Stimulated activated naive B cell treated with anti-CD40 and anti-IgM and Interleukin-4, amounts not matched to agents 10 μg/mL and 1 μg/mL and 100 μg/mL, for 72 hours (primary cell): ENCODE measurements around the gene COL19A1.
"Not testable (repeated sequence)": the region's sequence is repeated elsewhere in the genome, so short reads cannot be mapped to it uniquely, and the experiment has no call there.

Experiments
- ATAC-seq, 2 donors: fragments of 150-1000 bp; cut with Tn5 transposase; replicated peaks; 2 replicates each; pipeline ENCODE4 v1.10.0; 2021; ENCODE audit warnings: moderate library complexity in 1 of 2
- DNase-seq: peaks from one replicate; pipeline ENCODE4 v3.0.0; 2021
- H3K27ac Mint-ChIP-seq: one replicate; pipeline ENCODE4 v1.8.0; 2022; ENCODE audit warnings: mild to moderate bottlenecking, mixed read lengths
- H3K27me3 Mint-ChIP-seq, 2 donors: one replicate each; pipeline ENCODE4 v1.8.0; 2022; ENCODE audit warnings: mixed read lengths in 2 of 2
- H3K36me3 Mint-ChIP-seq, 2 donors: one replicate each; pipeline ENCODE4 v1.8.0; 2022; ENCODE audit warnings: mixed read lengths in 2 of 2, mild to moderate bottlenecking in 1 of 2
- H3K4me1 Mint-ChIP-seq, 2 donors: one replicate each; pipeline ENCODE4 v1.8.0; 2022; ENCODE audit warnings: mixed read lengths in 2 of 2, mild to moderate bottlenecking in 1 of 2
- H3K4me3 Mint-ChIP-seq, 2 donors: one replicate each; pipeline ENCODE4 v1.8.0; 2022; ENCODE audit warnings: mild to moderate bottlenecking in 2 of 2, mixed read lengths in 2 of 2, moderate library complexity in 1 of 2
- H3K9me3 Mint-ChIP-seq, 2 donors: one replicate each; pipeline ENCODE4 v1.8.0; 2022; ENCODE audit warnings: mixed read lengths in 2 of 2, mild to moderate bottlenecking in 1 of 2

Gene COL19A1

GRCh38 chr6:69875715-69876114 lies 9.4 kb downstream of the COL19A1 start:
- Mint-ChIP-seq H3K36me3 (peaks cover 24 to 37% of the 10 kb centered on the region in 2 donors), H3K4me3 (no peak overlapping the region), H3K9me3 (peaks cover 3% of the 10 kb centered on the region in 2 donors), H3K4me1 (peaks cover 25 to 59% of the 10 kb centered on the region in 2 donors), H3K27me3 (no peaks in the 10 kb centered on the region), H3K27ac (peak overlapping the region; percentile 3)
- no peak for ATAC-seq
- DNase-seq, result no peak

GRCh38 chr6:69878795-69879194 lies 12.4 kb downstream of the COL19A1 start:
- Mint-ChIP-seq H3K27ac (peak overlapping the region; percentile 33), H3K4me3 (peak overlapping the region; percentile 28 to 66), H3K9me3 (peaks cover 3% of the 10 kb centered on the region in 2 donors), H3K4me1 (peaks cover 33 to 65% of the 10 kb centered on the region in 2 donors), H3K36me3 (peaks cover 18 to 35% of the 10 kb centered on the region in 2 donors), H3K27me3 (no peaks in the 10 kb centered on the region)
- no peak for DNase-seq
- no peak for ATAC-seq

GRCh38 chr6:69880601-69881000 lies 14.2 kb downstream of the COL19A1 start:
- Mint-ChIP-seq H3K27me3 (no peaks in the 10 kb centered on the region), H3K9me3 (peaks cover 1 to 5% of the 10 kb centered on the region in 2 donors), H3K4me1 (peaks cover 30 to 68% of the 10 kb centered on the region in 2 donors), H3K4me3 (peak overlapping the region; percentile 67 to 71), H3K27ac (peak overlapping the region; percentile 79), H3K36me3 (peaks cover 15 to 38% of the 10 kb centered on the region in 2 donors)
- ATAC-seq (peak in 1 of 2 donors; percentile 29), DNase-seq (no peak)

- DNase-seq, result peak; percentile 52
- Mint-ChIP-seq H3K4me1 (peaks cover 28 to 69% of the 10 kb centered on the region in 2 donors), H3K4me3 (peak overlapping the region; percentile 67 to 71), H3K36me3 (peaks cover 19 to 42% of the 10 kb centered on the region in 2 donors), H3K27me3 (no peaks in the 10 kb centered on the region), H3K9me3 (peaks cover 1 to 7% of the 10 kb centered on the region in 2 donors), H3K27ac (peak overlapping the region; percentile 79)
- ATAC-seq, result peak; percentile 94 to 95
These were observed 15.2 kb downstream of the COL19A1 start for GRCh38 chr6:69881322-69882151.

GRCh38 chr6:69883551-69883950 lies 17.2 kb downstream of the COL19A1 start:
- peaks cover 33 to 80% of the 10 kb centered on the region in 2 donors for H3K4me1 Mint-ChIP-seq

GRCh38 chr6:69884231-69884630 lies 17.9 kb downstream of the COL19A1 start:
- Mint-ChIP-seq H3K27ac (peak overlapping the region; percentile 68), H3K4me1 (peaks cover 31 to 79% of the 10 kb centered on the region in 2 donors), H3K36me3 (peaks cover 21 to 47% of the 10 kb centered on the region in 2 donors), H3K9me3 (peaks cover 1 to 4% of the 10 kb centered on the region in 2 donors), H3K4me3 (no peak overlapping the region), H3K27me3 (no peaks in the 10 kb centered on the region)
- ATAC-seq, result no peak
- no peak for DNase-seq

More at GRCh38 chr6:69883551-69883950, 17.2 kb downstream of the COL19A1 start:
- H3K27me3 Mint-ChIP-seq, result no peaks in the 10 kb centered on the region
- DNase-seq (no peak), ATAC-seq (no peak)
- peaks cover 1 to 7% of the 10 kb centered on the region in 2 donors for H3K9me3 Mint-ChIP-seq
- peaks cover 23 to 46% of the 10 kb centered on the region in 2 donors for H3K36me3 Mint-ChIP-seq
- H3K27ac Mint-ChIP-seq, result peak overlapping the region; percentile 22
- no peak overlapping the region for H3K4me3 Mint-ChIP-seq

GRCh38 chr6:69887026-69887425 lies 20.7 kb downstream of the COL19A1 start:
- no peak overlapping the region for H3K4me3 Mint-ChIP-seq
- DNase-seq (no peak), ATAC-seq (peak; percentile 92 to 97)
- H3K27me3 Mint-ChIP-seq, result no peaks in the 10 kb centered on the region
- H3K36me3 Mint-ChIP-seq, result peaks cover 37 to 66% of the 10 kb centered on the region in 2 donors
- peak overlapping the region; percentile 93 for H3K27ac Mint-ChIP-seq
- peaks cover 25 to 74% of the 10 kb centered on the region in 2 donors for H3K4me1 Mint-ChIP-seq
- peaks cover 6 to 8% of the 10 kb centered on the region in 2 donors for H3K9me3 Mint-ChIP-seq

- ATAC-seq, result no peak
- no peaks in the 10 kb centered on the region for H3K27me3 Mint-ChIP-seq
- DNase-seq, result no peak
- no peak overlapping the region for H3K4me3 Mint-ChIP-seq
- peak overlapping the region; percentile 93 for H3K27ac Mint-ChIP-seq
- peaks cover 6 to 8% of the 10 kb centered on the region in 2 donors for H3K9me3 Mint-ChIP-seq
- peaks cover 24 to 70% of the 10 kb centered on the region in 2 donors for H3K4me1 Mint-ChIP-seq
- H3K36me3 Mint-ChIP-seq, result peaks cover 37 to 64% of the 10 kb centered on the region in 2 donors
These were observed 21.5 kb downstream of the COL19A1 start for GRCh38 chr6:69887714-69888345.

- DNase-seq, result no peak
- ATAC-seq, result no peak
- H3K27me3 Mint-ChIP-seq, result no peaks in the 10 kb centered on the region
- H3K27ac Mint-ChIP-seq, result peak overlapping the region; percentile 93
- peaks cover 37 to 60% of the 10 kb centered on the region in 2 donors for H3K36me3 Mint-ChIP-seq
- H3K9me3 Mint-ChIP-seq, result peaks cover 6 to 8% of the 10 kb centered on the region in 2 donors
- peaks cover 18 to 69% of the 10 kb centered on the region in 2 donors for H3K4me1 Mint-ChIP-seq
- H3K4me3 Mint-ChIP-seq, result no peak overlapping the region
These were observed 22.3 kb downstream of the COL19A1 start for GRCh38 chr6:69888482-69889233.

GRCh38 chr6:69889234-69889974 lies 23.0 kb downstream of the COL19A1 start:
- not testable (repeated sequence) for H3K27me3 Mint-ChIP-seq, DNase-seq, H3K9me3 Mint-ChIP-seq, ATAC-seq, H3K4me3 Mint-ChIP-seq
- peak overlapping the region; percentile 31 for H3K27ac Mint-ChIP-seq
- peaks cover 36 to 54% of the 10 kb centered on the region in 2 donors for H3K36me3 Mint-ChIP-seq
- H3K4me1 Mint-ChIP-seq, result peaks cover 15 to 69% of the 10 kb centered on the region in 2 donors

GRCh38 chr6:69892561-69892960 lies 26.2 kb downstream of the COL19A1 start:
- not testable (repeated sequence) for H3K4me3 Mint-ChIP-seq, H3K27me3 Mint-ChIP-seq, ATAC-seq, H3K9me3 Mint-ChIP-seq, DNase-seq
- H3K36me3 Mint-ChIP-seq, result peaks cover 37 to 48% of the 10 kb centered on the region in 2 donors
- peaks cover 23 to 59% of the 10 kb centered on the region in 2 donors for H3K4me1 Mint-ChIP-seq
- H3K27ac Mint-ChIP-seq, result peak overlapping the region; percentile 14

GRCh38 chr6:69893266-69893665 lies 26.9 kb downstream of the COL19A1 start:
- not testable (repeated sequence) for ATAC-seq, H3K27me3 Mint-ChIP-seq, H3K4me3 Mint-ChIP-seq, H3K27ac Mint-ChIP-seq, H3K9me3 Mint-ChIP-seq, DNase-seq
- Mint-ChIP-seq H3K4me1 (peaks cover 18 to 52% of the 10 kb centered on the region in 2 donors), H3K36me3 (peaks cover 33 to 43% of the 10 kb centered on the region in 2 donors)

- Mint-ChIP-seq H3K27ac (peak overlapping the region; percentile 79), H3K9me3 (peaks cover 6 to 9% of the 10 kb centered on the region in 2 donors), H3K4me3 (no peak overlapping the region), H3K36me3 (peaks cover 26 to 33% of the 10 kb centered on the region in 2 donors), H3K4me1 (peaks cover 17 to 44% of the 10 kb centered on the region in 2 donors), H3K27me3 (no peaks in the 10 kb centered on the region)
- ATAC-seq (peak in 1 of 2 donors; percentile 34), DNase-seq (no peak)
These were observed 28.4 kb downstream of the COL19A1 start for GRCh38 chr6:69894578-69895347.
